Bronchial epithelial cell (primary cell): ENCODE data around the gene DAZ3. TPM values are rescaled to one million over a fixed set of nuclear protein-coding genes. Genes with fewer than 3 reads are reported as not detected.
"Not testable (repeated sequence)": the region's sequence is repeated elsewhere in the genome, so short reads cannot be mapped to it uniquely, and the experiment has no call there.

Experiments
- DNase-seq: peaks from one replicate; pipeline ENCODE4 v3.0.0-alpha.2; 2010; ENCODE audit warnings: low read depth
- FAIRE-seq: peaks from 2 replicates; lab custom pipeline; 2011; peaks lifted over from hg19 to GRCh38; lab: Jason Lieb, UNC
- H3K27me3 ChIP-seq: 2 replicates; pipeline ENCODE4 v1.5.1; 2011; ENCODE audit warnings: low read length; ENCODE audit not compliant: control insufficient read depth, insufficient read depth
- H3K36me3 ChIP-seq: 2 replicates; pipeline ENCODE4 v1.5.1; 2011; ENCODE audit warnings: low read length; ENCODE audit not compliant: control insufficient read depth, insufficient read depth
- H3K4me3 ChIP-seq: 2 replicates; pipeline ENCODE4 v1.5.1; 2011; ENCODE audit warnings: mild to moderate bottlenecking, low read depth, low read length, control low read depth
- total RNA-seq: library from RNA; depleted of rRNA; stranded (reverse); fragments of >200 nt; gene quantifications from 2 replicates; pipeline ENCODE4 v1.2.1, GENCODE V29; 2014

DAZ3 gene, protein sequence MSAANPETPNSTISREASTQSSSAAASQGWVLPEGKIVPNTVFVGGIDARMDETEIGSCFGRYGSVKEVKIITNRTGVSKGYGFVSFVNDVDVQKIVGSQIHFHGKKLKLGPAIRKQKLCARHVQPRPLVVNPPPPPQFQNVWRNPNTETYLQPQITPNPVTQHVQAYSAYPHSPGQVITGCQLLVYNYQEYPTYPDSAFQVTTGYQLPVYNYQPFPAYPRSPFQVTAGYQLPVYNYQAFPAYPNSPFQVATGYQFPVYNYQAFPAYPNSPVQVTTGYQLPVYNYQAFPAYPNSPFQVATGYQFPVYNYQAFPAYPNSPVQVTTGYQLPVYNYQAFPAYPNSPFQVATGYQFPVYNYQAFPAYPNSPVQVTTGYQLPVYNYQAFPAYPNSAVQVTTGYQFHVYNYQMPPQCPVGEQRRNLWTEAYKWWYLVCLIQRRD
- total RNA-seq, result not detected in 2 replicates

DNA sequence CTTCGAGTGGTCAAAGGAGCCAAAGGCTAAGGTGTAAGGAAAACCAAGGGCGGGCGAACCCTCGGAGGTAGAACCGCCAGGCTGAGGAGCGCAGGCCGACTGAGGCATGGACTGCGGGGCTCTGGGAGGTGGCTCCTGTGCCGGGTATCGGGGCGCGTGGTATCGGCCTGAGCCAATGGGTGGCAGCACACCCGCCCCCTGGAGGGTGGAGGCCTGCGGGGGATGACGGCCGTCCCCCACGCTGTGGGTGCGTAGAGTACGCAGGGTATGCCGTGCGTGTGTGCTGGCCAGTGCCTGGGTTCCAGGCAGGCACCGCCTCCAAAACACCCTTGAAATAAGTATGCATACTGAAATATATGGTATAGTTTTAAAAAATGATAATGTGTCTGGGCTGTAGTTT lies at the start of gene DAZ3:
Gene DAZ3, minus strand, starts transcription at position 101 of the 400 bp plus-strand sequence. CDS start 208 bp downstream, outside the sequence.
- FAIRE-seq, H3K36me3 ChIP-seq: not testable (repeated sequence)

DNA sequence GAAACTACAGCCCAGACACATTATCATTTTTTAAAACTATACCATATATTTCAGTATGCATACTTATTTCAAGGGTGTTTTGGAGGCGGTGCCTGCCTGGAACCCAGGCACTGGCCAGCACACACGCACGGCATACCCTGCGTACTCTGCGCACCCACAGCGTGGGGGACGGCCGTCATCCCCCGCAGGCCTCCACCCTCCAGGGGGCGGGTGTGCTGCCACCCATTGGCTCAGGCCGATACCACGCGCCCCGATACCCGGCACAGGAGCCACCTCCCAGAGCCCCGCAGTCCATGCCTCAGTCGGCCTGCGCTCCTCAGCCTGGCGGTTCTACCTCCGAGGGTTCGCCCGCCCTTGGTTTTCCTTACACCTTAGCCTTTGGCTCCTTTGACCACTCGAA lies 20.4 kb upstream of the DAZ3 start, which contains the start of gene DAZ4:
Gene DAZ4, plus strand, starts transcription at position 301 of the 400 bp plus-strand sequence. CDS start 208 bp downstream, outside the sequence.
- not testable (repeated sequence) for H3K27me3 ChIP-seq, DNase-seq, H3K36me3 ChIP-seq, H3K4me3 ChIP-seq, FAIRE-seq

More for the DNA sequence above, at the start of gene DAZ3:
- not testable (repeated sequence) for DNase-seq, H3K27me3 ChIP-seq, H3K4me3 ChIP-seq

DNA sequence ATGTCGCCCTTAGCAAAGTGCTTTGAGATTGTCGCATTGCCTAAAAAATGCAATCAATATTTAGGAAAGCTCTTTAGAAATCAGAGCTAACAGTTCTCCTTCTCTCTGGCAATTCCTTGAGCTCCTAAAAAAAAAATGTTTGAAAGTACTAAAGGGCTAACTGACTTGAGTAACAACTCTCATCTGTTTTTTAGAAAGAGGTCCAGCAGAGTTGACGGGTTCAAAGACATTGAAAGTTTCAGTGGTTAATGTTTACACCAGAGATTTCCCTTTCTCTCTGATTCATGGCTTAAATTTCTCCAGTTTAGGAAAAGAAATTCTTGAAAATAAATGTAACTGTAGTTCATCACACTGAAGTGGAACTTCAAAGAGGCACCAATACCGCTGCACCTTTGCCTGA lies 11.9 kb upstream of the DAZ3 start:
- H3K4me3 ChIP-seq, H3K36me3 ChIP-seq, DNase-seq, FAIRE-seq, H3K27me3 ChIP-seq: not testable (repeated sequence)

- not testable (repeated sequence) for DNase-seq, H3K4me3 ChIP-seq, H3K27me3 ChIP-seq, FAIRE-seq, H3K36me3 ChIP-seq
Measured at GRCh38 chrY:24824184-24824879, 11.1 kb upstream of the DAZ3 start.

DNA sequence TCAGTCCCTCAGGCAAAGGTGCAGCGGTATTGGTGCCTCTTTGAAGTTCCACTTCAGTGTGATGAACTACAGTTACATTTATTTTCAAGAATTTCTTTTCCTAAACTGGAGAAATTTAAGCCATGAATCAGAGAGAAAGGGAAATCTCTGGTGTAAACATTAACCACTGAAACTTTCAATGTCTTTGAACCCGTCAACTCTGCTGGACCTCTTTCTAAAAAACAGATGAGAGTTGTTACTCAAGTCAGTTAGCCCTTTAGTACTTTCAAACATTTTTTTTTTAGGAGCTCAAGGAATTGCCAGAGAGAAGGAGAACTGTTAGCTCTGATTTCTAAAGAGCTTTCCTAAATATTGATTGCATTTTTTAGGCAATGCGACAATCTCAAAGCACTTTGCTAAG lies 8.6 kb upstream of the DAZ3 start:
- H3K4me3 ChIP-seq, FAIRE-seq, H3K27me3 ChIP-seq, DNase-seq, H3K36me3 ChIP-seq: not testable (repeated sequence)

Other genes starting within 250 kb of the DAZ3 start
- gene BPY2B, start 195.4 kb downstream of the DAZ3 start, total RNA-seq, result not detected in 2 replicates
- gene DAZ4, start 20.5 kb upstream of the DAZ3 start, total RNA-seq, result not detected in 2 replicates
- gene BPY2C, start 238.7 kb upstream of the DAZ3 start, total RNA-seq, result not detected in 2 replicates